Vagina (tissue), 2 donors: ENCODE measurements around the gene AFAP1L1. TPM values are rescaled to one million over a fixed set of nuclear protein-coding genes. Genes with fewer than 3 reads are reported as not detected.

ENCODE experiments used
- DNase-seq, 2 donors: peaks; one replicate each; pipeline ENCODE4 v3.0.0-alpha.2; 2017; ENCODE audit errors: extremely low spot score in 2 of 2
- H3K27ac ChIP-seq: fragments of 200-600 bp; sonication (generic); one replicate; pipeline ENCODE4 v1.5.1; 2019
- H3K27me3 ChIP-seq: fragments of 200-600 bp; sonication (generic); one replicate; pipeline ENCODE4 v1.5.1; 2019
- H3K36me3 ChIP-seq, 2 donors: fragments of 200-600 bp; sonication (generic); one replicate each; pipeline ENCODE4 v1.5.1; 2017 to 2019
- H3K4me1 ChIP-seq: fragments of 200-600 bp; sonication (generic); one replicate; pipeline ENCODE4 v1.5.1; 2019
- H3K4me3 ChIP-seq, 2 donors: fragments of 200-600 bp; sonication (generic); 1 replicate in 1 of 2; 2 replicates in 1 of 2; pipeline ENCODE4 v1.5.1; 2016 to 2019
- H3K9me3 ChIP-seq: fragments of 200-600 bp; sonication (generic); one replicate; pipeline ENCODE4 v1.5.1; 2019
- POLR2A ChIP-seq, 2 donors: fragments of 450-650 bp; IDR thresholded peaks; one replicate each; pipeline ENCODE4 v1.6.1; 2017; ENCODE audit warnings: antibody characterized with exemption in 2 of 2, mild to moderate bottlenecking in 2 of 2, moderate library complexity in 2 of 2
- POLR2AphosphoS5 ChIP-seq, 2 donors: sonication (generic); formaldehyde crosslinking; IDR thresholded peaks; one replicate each; pipeline ENCODE4 v1.9.0; 2017; ENCODE audit warnings: antibody characterized with exemption in 2 of 2, mild to moderate bottlenecking in 2 of 2, low read depth in 1 of 2; ENCODE audit not compliant: insufficient read depth in 1 of 2
- intact Hi-C: fragments of 100-400 bp; cut with DNase I; formaldehyde crosslinking; loops from one replicate; pipeline ENCODE4 v1.15.1; 2023
- total RNA-seq: library from RNA; depleted of rRNA; stranded (reverse); fragments of >200 nt; gene quantifications from one replicate; pipeline ENCODE4 v1.2.3, GENCODE V29; 2016
- TF ChIP-seq, protein P1 (sequence below), 3 experiments: fragments of 450-650 bp in 2 of 3; fragments of 200-600 bp in 1 of 3; sonication (generic) in 1 of 3; IDR thresholded peaks; one replicate each; pipeline ENCODE4 v1.5.1; 2017 to 2019; ENCODE audit warnings: antibody characterized with exemption in 3 of 3, mild to moderate bottlenecking in 2 of 3, moderate library complexity in 2 of 3

The AFAP1L1 gene
- total RNA-seq, 1 donor from 2014 or later: 14.7 TPM

DNA sequence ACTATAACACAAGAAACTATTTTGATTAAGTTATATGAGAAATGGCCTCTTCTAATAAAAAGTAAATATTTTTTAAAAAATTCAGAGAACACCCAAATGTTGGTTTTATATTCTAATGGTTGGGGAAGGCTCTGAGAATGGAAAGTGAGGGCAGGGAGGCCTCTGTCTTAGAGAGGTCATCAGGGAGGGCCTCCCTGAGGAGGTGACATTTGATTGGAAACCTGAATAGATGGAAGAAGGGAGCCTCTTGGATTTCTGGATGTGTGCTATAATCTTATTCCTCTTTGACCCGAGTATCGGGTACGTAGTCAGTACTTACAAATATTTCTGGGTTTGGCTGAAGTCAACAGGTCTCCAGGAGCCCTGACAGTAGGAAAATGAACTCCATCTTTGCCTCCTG, 47.5 kb downstream of the AFAP1L1 start:
- no peak for DNase-seq
- Histone ChIP-seq H3K36me3 (no peaks in the 10 kb centered on the region), H3K9me3 (no peaks in the 10 kb centered on the region), H3K4me1 (peaks cover 13% of the 10 kb centered on the region), H3K4me3 (no peak overlapping the region), H3K27me3 (no peaks in the 10 kb centered on the region), H3K27ac (no peak overlapping the region)
- TF ChIP-seq POLR2AphosphoS5 (IDR thresholded peaks at IDR 0.05; ENCODE audit: insufficient read depth in 1 of 2, low read depth in 1 of 2) (no peak), POLR2A (IDR thresholded peaks at IDR 0.05) (no peak)
- TF ChIP-seq, protein P1, sequence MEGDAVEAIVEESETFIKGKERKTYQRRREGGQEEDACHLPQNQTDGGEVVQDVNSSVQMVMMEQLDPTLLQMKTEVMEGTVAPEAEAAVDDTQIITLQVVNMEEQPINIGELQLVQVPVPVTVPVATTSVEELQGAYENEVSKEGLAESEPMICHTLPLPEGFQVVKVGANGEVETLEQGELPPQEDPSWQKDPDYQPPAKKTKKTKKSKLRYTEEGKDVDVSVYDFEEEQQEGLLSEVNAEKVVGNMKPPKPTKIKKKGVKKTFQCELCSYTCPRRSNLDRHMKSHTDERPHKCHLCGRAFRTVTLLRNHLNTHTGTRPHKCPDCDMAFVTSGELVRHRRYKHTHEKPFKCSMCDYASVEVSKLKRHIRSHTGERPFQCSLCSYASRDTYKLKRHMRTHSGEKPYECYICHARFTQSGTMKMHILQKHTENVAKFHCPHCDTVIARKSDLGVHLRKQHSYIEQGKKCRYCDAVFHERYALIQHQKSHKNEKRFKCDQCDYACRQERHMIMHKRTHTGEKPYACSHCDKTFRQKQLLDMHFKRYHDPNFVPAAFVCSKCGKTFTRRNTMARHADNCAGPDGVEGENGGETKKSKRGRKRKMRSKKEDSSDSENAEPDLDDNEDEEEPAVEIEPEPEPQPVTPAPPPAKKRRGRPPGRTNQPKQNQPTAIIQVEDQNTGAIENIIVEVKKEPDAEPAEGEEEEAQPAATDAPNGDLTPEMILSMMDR (IDR thresholded peaks at IDR 0.05): no peak
- intact Hi-C loops: no loop called here

DNA sequence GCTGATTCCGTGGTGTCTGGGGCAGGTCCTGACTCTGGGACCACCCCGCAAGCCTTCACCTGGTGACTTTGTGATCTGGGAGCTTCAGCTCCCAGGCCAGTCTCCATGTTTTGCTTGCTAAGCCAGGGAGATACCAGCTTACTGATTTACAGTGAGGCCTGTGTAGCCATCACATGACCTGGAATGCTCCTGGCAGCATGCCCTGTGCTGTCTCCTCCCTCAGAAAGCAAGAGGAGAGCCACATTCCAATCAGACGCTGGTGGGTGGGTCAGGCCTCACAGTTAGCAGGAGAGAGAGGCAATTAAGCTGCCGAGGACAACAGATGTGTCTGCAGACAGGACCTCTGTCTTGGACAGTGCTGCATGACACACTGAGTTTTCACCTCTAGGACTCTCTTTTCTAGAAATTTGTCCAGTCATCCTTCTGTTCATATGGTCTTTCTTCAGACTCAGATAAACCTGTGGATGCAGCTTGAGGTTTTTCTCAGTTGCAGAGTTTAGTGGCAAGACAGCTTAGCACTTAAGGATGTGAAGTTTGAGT, 49.2 kb downstream of the AFAP1L1 start:
- no peak for DNase-seq
- intact Hi-C loops: no loop called here
- no peaks in the 10 kb centered on the region for H3K27me3 ChIP-seq
- no peaks in the 10 kb centered on the region for H3K9me3 ChIP-seq
- TF ChIP-seq, protein P1 (IDR thresholded peaks at IDR 0.05): no peak
- TF ChIP-seq POLR2AphosphoS5 (IDR thresholded peaks at IDR 0.05; ENCODE audit: insufficient read depth in 1 of 2, low read depth in 1 of 2) (no peak), POLR2A (IDR thresholded peaks at IDR 0.05) (no peak)
- H3K4me1 ChIP-seq: peaks cover 13% of the 10 kb centered on the region
- H3K27ac ChIP-seq: peak overlapping the region; percentile 59
- H3K4me3 ChIP-seq: no peak overlapping the region
- H3K36me3 ChIP-seq: no peaks in the 10 kb centered on the region

DNA sequence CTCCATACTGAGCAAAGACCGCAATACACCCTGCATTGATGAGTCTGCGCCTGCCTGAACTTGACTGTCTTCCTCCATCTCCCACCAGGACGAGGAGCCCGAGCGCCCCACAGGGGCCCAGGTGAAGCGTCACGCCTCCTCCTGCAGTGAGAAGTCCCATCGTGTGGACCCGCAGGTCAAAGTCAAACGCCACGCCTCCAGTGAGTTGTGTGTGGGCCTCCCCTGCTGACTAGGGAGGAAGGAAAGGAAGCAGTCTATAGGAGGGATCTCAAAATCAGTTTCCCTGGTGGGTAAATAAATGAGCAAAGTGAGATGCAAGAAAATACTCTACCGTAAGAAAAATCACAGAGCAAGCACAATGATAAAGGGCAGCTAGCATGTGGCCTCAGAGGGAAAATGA, 50.9 kb downstream of the AFAP1L1 start:
- no peaks in the 10 kb centered on the region for H3K27me3 ChIP-seq
- DNase-seq: no peak
- no peak overlapping the region for H3K27ac ChIP-seq
- no peaks in the 10 kb centered on the region for H3K36me3 ChIP-seq
- TF ChIP-seq POLR2A (IDR thresholded peaks at IDR 0.05): no peak
- TF ChIP-seq, protein P1 (IDR thresholded peaks at IDR 0.05): no peak
- no peak for TF ChIP-seq POLR2AphosphoS5 (IDR thresholded peaks at IDR 0.05; ENCODE audit: insufficient read depth in 1 of 2, low read depth in 1 of 2)
- peaks cover 13% of the 10 kb centered on the region for H3K4me1 ChIP-seq
- no peak overlapping the region for H3K4me3 ChIP-seq
- H3K9me3 ChIP-seq: no peaks in the 10 kb centered on the region
- intact Hi-C loops: no loop called here

DNA sequence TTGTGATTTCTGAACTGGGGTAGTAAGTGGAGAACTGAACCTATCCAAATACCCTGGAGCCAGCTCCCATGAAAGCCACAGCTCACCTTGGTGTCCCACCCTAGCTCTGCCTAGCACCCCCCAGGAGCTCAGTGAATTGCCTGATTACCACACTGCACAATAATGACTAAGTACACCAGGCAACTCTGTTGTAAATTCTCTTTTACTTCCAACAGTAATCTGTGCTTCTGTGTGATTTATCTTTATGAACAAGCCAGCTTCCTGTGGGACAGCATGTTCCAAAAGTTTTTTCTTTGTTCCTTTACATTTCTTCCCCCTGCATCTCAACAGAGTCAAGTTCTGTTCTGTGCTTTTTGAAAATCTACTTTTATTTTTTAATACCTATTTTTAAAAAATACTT, 51.6 kb downstream of the AFAP1L1 start:
- Histone ChIP-seq H3K9me3 (no peaks in the 10 kb centered on the region), H3K27ac (no peak overlapping the region), H3K4me1 (peaks cover 13% of the 10 kb centered on the region), H3K36me3 (no peaks in the 10 kb centered on the region), H3K27me3 (no peaks in the 10 kb centered on the region), H3K4me3 (no peak overlapping the region)
- no peak for DNase-seq
- TF ChIP-seq POLR2AphosphoS5 (IDR thresholded peaks at IDR 0.05; ENCODE audit: insufficient read depth in 1 of 2, low read depth in 1 of 2): peak in 1 of 2 donors; percentile 45
- TF ChIP-seq, protein P1 (IDR thresholded peaks at IDR 0.05): no peak
- intact Hi-C loops: no loop called here

DNA sequence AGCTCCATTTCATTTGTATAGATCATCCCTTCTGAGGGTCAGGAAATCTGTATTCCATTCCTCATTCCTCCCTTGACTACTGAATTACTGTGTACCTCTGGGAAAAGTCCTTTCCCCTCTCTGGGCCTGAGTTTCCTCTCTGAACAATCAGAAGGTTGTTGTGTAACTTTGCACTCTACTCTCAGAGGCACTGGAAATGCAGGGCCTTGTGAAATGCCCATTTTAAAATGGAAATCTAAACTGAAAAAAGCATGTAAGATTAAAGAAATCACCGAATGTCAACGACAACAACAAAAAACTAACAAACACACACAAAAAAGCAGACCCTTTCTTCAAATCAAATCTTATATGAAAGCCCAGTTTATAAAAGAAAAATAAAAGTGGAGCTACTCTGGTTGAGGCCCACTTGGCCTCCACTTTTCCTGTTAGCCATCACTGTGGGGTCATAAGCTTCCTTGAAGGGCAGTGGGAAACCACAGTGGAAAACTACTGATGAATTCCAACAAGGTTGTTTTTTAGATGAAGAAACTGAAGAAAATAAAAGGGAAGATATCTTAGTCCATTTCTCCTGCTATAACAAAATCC, 52.1 kb downstream of the AFAP1L1 start:
- H3K4me3 ChIP-seq: no peak overlapping the region
- intact Hi-C loops: no loop called here
- no peaks in the 10 kb centered on the region for H3K36me3 ChIP-seq

More for the DNA sequence above, 52.1 kb downstream of the AFAP1L1 start:
- TF ChIP-seq POLR2A (IDR thresholded peaks at IDR 0.05) (no peak), POLR2AphosphoS5 (IDR thresholded peaks at IDR 0.05; ENCODE audit: insufficient read depth in 1 of 2, low read depth in 1 of 2) (no peak)
- TF ChIP-seq, protein P1 (IDR thresholded peaks at IDR 0.05): no peak
- Histone ChIP-seq H3K27me3 (no peaks in the 10 kb centered on the region), H3K9me3 (no peaks in the 10 kb centered on the region), H3K27ac (no peak overlapping the region), H3K4me1 (peaks cover 13% of the 10 kb centered on the region)
- DNase-seq: no peak
